HG02759 (cell line): Measurements from ENCODE around the gene BNIP3.
"Not testable (repeated sequence)": the region's sequence is repeated elsewhere in the genome, so short reads cannot be mapped to it uniquely, and the experiment has no call there.

ENCODE experiments used
- ATAC-seq: cut with Tn5 transposase; IDR thresholded peaks from one replicate; pipeline ENCODE4 v1.9.1; 2021; ENCODE audit warnings: mild to moderate bottlenecking, moderate library complexity; ENCODE audit not compliant: unreplicated experiment

BNIP3 gene

GRCh38 chr10:132003282-132003924 is 21.7 kb upstream of the BNIP3 start:
- ATAC-seq, result no peak

- ATAC-seq, result no peak
Observed at GRCh38 chr10:132002004-132002403, 20.3 kb upstream of the BNIP3 start.

- no peak for ATAC-seq
Observed at GRCh38 chr10:132001238-132001972, 19.7 kb upstream of the BNIP3 start.

GRCh38 chr10:131998845-131999681 is 17.3 kb upstream of the BNIP3 start:
- ATAC-seq, result no peak

GRCh38 chr10:131998050-131998844 is 16.5 kb upstream of the BNIP3 start:
- no peak for ATAC-seq

GRCh38 chr10:131997366-131998049 is 15.8 kb upstream of the BNIP3 start:
- no peak for ATAC-seq

GRCh38 chr10:131996466-131997365 is 15.0 kb upstream of the BNIP3 start:
- no peak for ATAC-seq

GRCh38 chr10:131994435-131994834 is 12.7 kb upstream of the BNIP3 start:
- no peak for ATAC-seq

- ATAC-seq, result no peak
Observed at GRCh38 chr10:131993275-131993674, 11.6 kb upstream of the BNIP3 start.

- no peak for ATAC-seq
Observed at GRCh38 chr10:131991726-131992125, 10.0 kb upstream of the BNIP3 start.

GRCh38 chr10:131987786-131988185 is 6.1 kb upstream of the BNIP3 start:
- ATAC-seq, result not testable (repeated sequence)

- ATAC-seq, result not testable (repeated sequence)
Observed at GRCh38 chr10:131987301-131987700, 5.6 kb upstream of the BNIP3 start.

GRCh38 chr10:131986851-131987250 is 5.1 kb upstream of the BNIP3 start:
- not testable (repeated sequence) for ATAC-seq

GRCh38 chr10:131983780-131984179 is 2.1 kb upstream of the BNIP3 start:
- ATAC-seq, result no peak

GRCh38 chr10:131982796-131983195 is 1.1 kb upstream of the BNIP3 start:
- no peak for ATAC-seq

GRCh38 chr10:131982185-131982756 is 548 bp upstream of the BNIP3 start:
- ATAC-seq, result peak; percentile 20

GRCh38 chr10:131980761-131981428 is 828 bp downstream of the BNIP3 start:
- no peak for ATAC-seq

- ATAC-seq, result no peak
Observed at GRCh38 chr10:131980321-131980720, 1.4 kb downstream of the BNIP3 start.
